Activated naive CD4-positive, alpha-beta T cell treated with anti-CD3 and anti-CD28 coated beads for 36 hours (primary cell): ENCODE measurements around the gene ARHGAP15. TPM values are rescaled to one million over a fixed set of nuclear protein-coding genes. Genes with fewer than 3 reads are reported as not detected.
"Not testable (repeated sequence)": the region's sequence is repeated elsewhere in the genome, so short reads cannot be mapped to it uniquely, and the experiment has no call there.

Experiments
- CTCF ChIA-PET: fragments of 350-600 bp; sonication (Branson Sonifier 250); formaldehyde crosslinking; loops from one replicate; lab custom pipeline; 2021; ENCODE audit warnings: antibody characterized with exemption; lab: Charles Lee
- DNase-seq: peaks from one replicate; pipeline ENCODE4 v3.0.0-alpha.2; 2020
- H3K27ac Mint-ChIP-seq: one replicate; pipeline ENCODE4 v1.8.0; 2021; ENCODE audit warnings: mild to moderate bottlenecking, mixed read lengths
- H3K27me3 Mint-ChIP-seq: one replicate; pipeline ENCODE4 v1.8.0; 2021; ENCODE audit warnings: low read depth, mixed read lengths
- H3K36me3 Mint-ChIP-seq: one replicate; pipeline ENCODE4 v1.8.0; 2021; ENCODE audit warnings: low read depth, mixed read lengths
- H3K4me1 Mint-ChIP-seq: one replicate; pipeline ENCODE4 v1.8.0; 2021; ENCODE audit warnings: low read depth, mixed read lengths
- H3K4me3 Mint-ChIP-seq: one replicate; pipeline ENCODE4 v1.8.0; 2021; ENCODE audit warnings: mild to moderate bottlenecking, moderate library complexity, mixed read lengths
- H3K9me3 Mint-ChIP-seq: one replicate; pipeline ENCODE4 v1.8.0; 2021; ENCODE audit warnings: mixed read lengths
- intact Hi-C: fragments of 100-400 bp; cut with micrococcal nuclease; formaldehyde crosslinking; loops from one replicate; pipeline ENCODE4 v1.15.1; 2023
- total RNA-seq, 2 experiments: library from RNA; stranded (reverse); gene quantifications; one replicate each; pipeline ENCODE4 v1.2.3, GENCODE V29; 2021

ARHGAP15 gene
- total RNA-seq, 2 experiments from 2014 or later, result 85.7 to 90.1 TPM

- H3K36me3 Mint-ChIP-seq, result peaks cover 54% of the 10 kb centered on the region
- no peak overlapping the region for H3K4me3 Mint-ChIP-seq
- no peak overlapping the region for H3K27ac Mint-ChIP-seq
Observed at GRCh38 chr2:143532061-143532460, 402.8 kb downstream of the ARHGAP15 start.

GRCh38 chr2:143533846-143534245 is 404.6 kb downstream of the ARHGAP15 start:
- intact Hi-C loops, result no loop called here
- Mint-ChIP-seq H3K4me3 (no peak overlapping the region), H3K27ac (no peak overlapping the region), H3K4me1 (peaks cover 9% of the 10 kb centered on the region), H3K27me3 (no peaks in the 10 kb centered on the region), H3K36me3 (peaks cover 58% of the 10 kb centered on the region), H3K9me3 (peaks cover 6% of the 10 kb centered on the region)
- CTCF ChIA-PET, result no interaction called here
- DNase-seq, result no peak

More at GRCh38 chr2:143532061-143532460, 402.8 kb downstream of the ARHGAP15 start:
- no peak for DNase-seq
- H3K9me3 Mint-ChIP-seq, result peaks cover 6% of the 10 kb centered on the region
- CTCF ChIA-PET, result no interaction called here
- intact Hi-C loops, result no loop called here
- no peaks in the 10 kb centered on the region for H3K27me3 Mint-ChIP-seq
- H3K4me1 Mint-ChIP-seq, result peaks cover 18% of the 10 kb centered on the region

GRCh38 chr2:143535802-143536201 is 406.6 kb downstream of the ARHGAP15 start:
- no peaks in the 10 kb centered on the region for H3K27me3 Mint-ChIP-seq
- no peak for DNase-seq
- H3K27ac Mint-ChIP-seq, result no peak overlapping the region
- H3K9me3 Mint-ChIP-seq, result peaks cover 9% of the 10 kb centered on the region
- intact Hi-C loops, result no loop called here
- no peak overlapping the region for H3K4me3 Mint-ChIP-seq
- peaks cover 52% of the 10 kb centered on the region for H3K36me3 Mint-ChIP-seq
- CTCF ChIA-PET, result no interaction called here
- H3K4me1 Mint-ChIP-seq, result peaks cover 4% of the 10 kb centered on the region

- CTCF ChIA-PET, H3K27ac Mint-ChIP-seq, DNase-seq, H3K4me3 Mint-ChIP-seq, H3K9me3 Mint-ChIP-seq, intact Hi-C loops, H3K27me3 Mint-ChIP-seq: not testable (repeated sequence)
- H3K4me1 Mint-ChIP-seq, result peaks cover 32% of the 10 kb centered on the region
- H3K36me3 Mint-ChIP-seq, result peaks cover 33% of the 10 kb centered on the region
Observed at GRCh38 chr2:143541899-143542298, 412.7 kb downstream of the ARHGAP15 start.

- Mint-ChIP-seq H3K4me1 (peaks cover 31% of the 10 kb centered on the region), H3K27ac (no peak overlapping the region), H3K9me3 (peaks cover 9% of the 10 kb centered on the region), H3K27me3 (no peaks in the 10 kb centered on the region), H3K36me3 (peaks cover 18% of the 10 kb centered on the region), H3K4me3 (no peak overlapping the region)
- intact Hi-C loops, result no loop called here
- CTCF ChIA-PET, result no interaction called here
- no peak for DNase-seq
Observed at GRCh38 chr2:143545059-143545948, 416.1 kb downstream of the ARHGAP15 start.

- CTCF ChIA-PET, result no interaction called here
- Mint-ChIP-seq H3K27me3 (no peaks in the 10 kb centered on the region), H3K4me1 (peaks cover 27% of the 10 kb centered on the region), H3K36me3 (peaks cover 13% of the 10 kb centered on the region), H3K27ac (no peak overlapping the region), H3K9me3 (peaks cover 6% of the 10 kb centered on the region), H3K4me3 (no peak overlapping the region)
- intact Hi-C loops, result no loop called here
- no peak for DNase-seq
Observed at GRCh38 chr2:143545949-143546255, 416.7 kb downstream of the ARHGAP15 start.

- H3K4me3 Mint-ChIP-seq, result no peak overlapping the region
- no peak for DNase-seq
- intact Hi-C loops, result no loop called here
- H3K4me1 Mint-ChIP-seq, result peaks cover 22% of the 10 kb centered on the region
- no peaks in the 10 kb centered on the region for H3K9me3 Mint-ChIP-seq
- no peaks in the 10 kb centered on the region for H3K27me3 Mint-ChIP-seq
- CTCF ChIA-PET, result no interaction called here
- no peak overlapping the region for H3K27ac Mint-ChIP-seq
- H3K36me3 Mint-ChIP-seq, result peaks cover 3% of the 10 kb centered on the region
Observed at GRCh38 chr2:143548032-143548431, 418.8 kb downstream of the ARHGAP15 start.

- Mint-ChIP-seq H3K9me3 (no peaks in the 10 kb centered on the region), H3K4me1 (peaks cover 6% of the 10 kb centered on the region), H3K36me3 (peaks cover 5% of the 10 kb centered on the region), H3K27ac (no peak overlapping the region), H3K4me3 (no peak overlapping the region), H3K27me3 (no peaks in the 10 kb centered on the region)
- DNase-seq, result no peak
- CTCF ChIA-PET, result no interaction called here
- intact Hi-C loops, result no loop called here
Observed at GRCh38 chr2:143550500-143550899, 421.3 kb downstream of the ARHGAP15 start.

GRCh38 chr2:143551971-143552650 is 422.9 kb downstream of the ARHGAP15 start:
- Mint-ChIP-seq H3K36me3 (peaks cover 13% of the 10 kb centered on the region), H3K4me3 (no peak overlapping the region), H3K27ac (no peak overlapping the region), H3K4me1 (peaks cover 3% of the 10 kb centered on the region), H3K9me3 (no peaks in the 10 kb centered on the region), H3K27me3 (no peaks in the 10 kb centered on the region)
- no peak for DNase-seq
- intact Hi-C loops, result no loop called here
- CTCF ChIA-PET, result no interaction called here

- Mint-ChIP-seq H3K4me1 (peaks cover 3% of the 10 kb centered on the region), H3K27me3 (no peaks in the 10 kb centered on the region), H3K36me3 (peaks cover 18% of the 10 kb centered on the region), H3K27ac (no peak overlapping the region), H3K4me3 (no peak overlapping the region), H3K9me3 (no peaks in the 10 kb centered on the region)
- CTCF ChIA-PET, result no interaction called here
- intact Hi-C loops, result no loop called here
- DNase-seq, result peak; percentile 35
Observed at GRCh38 chr2:143553261-143553660, 424.0 kb downstream of the ARHGAP15 start.

GRCh38 chr2:143558665-143559064 is 429.4 kb downstream of the ARHGAP15 start:
- peaks cover 43% of the 10 kb centered on the region for H3K36me3 Mint-ChIP-seq
- H3K4me1 Mint-ChIP-seq, result peaks cover 2% of the 10 kb centered on the region

GRCh38 chr2:143559147-143559546 is 429.9 kb downstream of the ARHGAP15 start:
- Mint-ChIP-seq H3K27me3 (no peaks in the 10 kb centered on the region), H3K4me3 (no peak overlapping the region), H3K9me3 (no peaks in the 10 kb centered on the region), H3K27ac (no peak overlapping the region), H3K36me3 (peaks cover 48% of the 10 kb centered on the region), H3K4me1 (peaks cover 2% of the 10 kb centered on the region)
- CTCF ChIA-PET, result no interaction called here
- no peak for DNase-seq
- intact Hi-C loops, result no loop called here

More at GRCh38 chr2:143558665-143559064, 429.4 kb downstream of the ARHGAP15 start:
- DNase-seq, result no peak
- Mint-ChIP-seq H3K4me3 (no peak overlapping the region), H3K27me3 (no peaks in the 10 kb centered on the region), H3K9me3 (no peaks in the 10 kb centered on the region), H3K27ac (no peak overlapping the region)
- CTCF ChIA-PET, result no interaction called here
- intact Hi-C loops, result no loop called here

- intact Hi-C loops, result no loop called here
- CTCF ChIA-PET, result no interaction called here
- Mint-ChIP-seq H3K4me3 (no peak overlapping the region), H3K27ac (no peak overlapping the region), H3K36me3 (peaks cover 46% of the 10 kb centered on the region), H3K4me1 (peaks cover 2% of the 10 kb centered on the region), H3K27me3 (no peaks in the 10 kb centered on the region), H3K9me3 (no peaks in the 10 kb centered on the region)
- no peak for DNase-seq
Observed at GRCh38 chr2:143560724-143561123, 431.5 kb downstream of the ARHGAP15 start.
